ENCODE data around the gene TBXAS1.
"Not testable (repeated sequence)": the region's sequence is repeated elsewhere in the genome, so short reads cannot be mapped to it uniquely, and the experiment has no call there.

TBXAS1 gene

GRCh38 chr7:139902436-139903102 is 73.5 kb downstream of the TBXAS1 start:
- H4K20me1 ChIP-seq (ENCODE audit: low read depth, low read length) = no peaks in the 10 kb centered on the region
- H3K27ac ChIP-seq (ENCODE audit: low read depth, low read length) = no peak overlapping the region
- no peaks in the 10 kb centered on the region for H3K36me3 ChIP-seq (ENCODE audit: low read length)
- H3K9me2 ChIP-seq (replicated peaks; ENCODE audit: insufficient read depth, low read length) = no peaks in the 10 kb centered on the region
- no peak overlapping the region for H3K4me3 ChIP-seq (ENCODE audit: insufficient read depth, low read length, poor library complexity, severe bottlenecking)
- H3K9me3 ChIP-seq (ENCODE audit: insufficient read depth, low read length) = no peaks in the 10 kb centered on the region
- no peak overlapping the region for H3K9ac ChIP-seq (ENCODE audit: low read length)
- H3K4me2 ChIP-seq (ENCODE audit: low read depth, low read length, poor library complexity, severe bottlenecking) = no peak overlapping the region
- no peak overlapping the region for H2AFZ ChIP-seq (ENCODE audit: low read depth, low read length, severe bottlenecking)
- H3K79me2 ChIP-seq (ENCODE audit: insufficient read depth, low read length) = no peaks in the 10 kb centered on the region
- no peaks in the 10 kb centered on the region for H3F3A ChIP-seq (ENCODE audit: insufficient read depth)
- no peaks in the 10 kb centered on the region for H3K27me3 ChIP-seq (ENCODE audit: low read length)
- TF ChIP-seq CTCF (IDR thresholded peaks at IDR 0.05; ENCODE audit: insufficient read depth, low read length, poor library complexity, severe bottlenecking) = no peak
- TF ChIP-seq EZH2phosphoT487 (conservative IDR thresholded peaks at IDR 0.05; ENCODE audit: low read length) = no peak

DNA sequence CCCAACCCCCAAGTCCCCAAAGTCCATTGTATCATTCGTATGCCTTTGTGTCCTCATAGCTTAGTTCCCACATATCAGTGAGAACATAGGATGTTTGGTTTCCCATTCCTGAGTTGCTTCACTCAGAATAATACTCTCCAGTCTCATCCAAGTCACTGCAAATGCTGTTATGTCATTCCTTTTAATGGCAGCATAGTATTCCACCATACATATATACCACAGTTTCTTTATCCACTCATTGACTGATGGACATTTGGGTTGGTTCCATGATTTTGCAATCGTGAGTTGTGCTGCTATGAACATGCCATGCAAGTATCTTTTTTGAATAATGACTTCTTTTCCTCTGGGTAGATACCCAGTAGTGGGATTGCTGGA is 74.0 kb downstream of the TBXAS1 start:
- H2AFZ ChIP-seq (ENCODE audit: low read depth, low read length, severe bottlenecking); H3K36me3 ChIP-seq (ENCODE audit: low read length): not testable (repeated sequence)

GRCh38 chr7:139906879-139907278 is 77.8 kb downstream of the TBXAS1 start:
- Histone ChIP-seq H3K27me3 (ENCODE audit: low read length) (no peaks in the 10 kb centered on the region), H3K4me2 (ENCODE audit: low read depth, low read length, poor library complexity, severe bottlenecking) (no peak overlapping the region), H3K9me2 (replicated peaks; ENCODE audit: insufficient read depth, low read length) (no peaks in the 10 kb centered on the region), H2AFZ (ENCODE audit: low read depth, low read length, severe bottlenecking) (no peak overlapping the region), H3K36me3 (ENCODE audit: low read length) (no peaks in the 10 kb centered on the region), H3K79me2 (ENCODE audit: insufficient read depth, low read length) (no peaks in the 10 kb centered on the region), H4K20me1 (ENCODE audit: low read depth, low read length) (no peaks in the 10 kb centered on the region), H3K9ac (ENCODE audit: low read length) (no peak overlapping the region), H3K9me3 (ENCODE audit: insufficient read depth, low read length) (no peaks in the 10 kb centered on the region), H3K27ac (ENCODE audit: low read depth, low read length) (no peak overlapping the region), H3K4me3 (ENCODE audit: insufficient read depth, low read length, poor library complexity, severe bottlenecking) (no peak overlapping the region), H3F3A (ENCODE audit: insufficient read depth) (no peaks in the 10 kb centered on the region)
- TF ChIP-seq CTCF (IDR thresholded peaks at IDR 0.05; ENCODE audit: insufficient read depth, low read length, poor library complexity, severe bottlenecking) (no peak), EZH2phosphoT487 (conservative IDR thresholded peaks at IDR 0.05; ENCODE audit: low read length) (no peak)

More for the DNA sequence above, 74.0 kb downstream of the TBXAS1 start:
- not testable (repeated sequence) for H3K79me2 ChIP-seq (ENCODE audit: insufficient read depth, low read length); H3K4me2 ChIP-seq (ENCODE audit: low read depth, low read length, poor library complexity, severe bottlenecking); H4K20me1 ChIP-seq (ENCODE audit: low read depth, low read length); H3K27me3 ChIP-seq (ENCODE audit: low read length); H3K4me3 ChIP-seq (ENCODE audit: insufficient read depth, low read length, poor library complexity, severe bottlenecking); H3K9ac ChIP-seq (ENCODE audit: low read length); H3K9me3 ChIP-seq (ENCODE audit: insufficient read depth, low read length); H3F3A ChIP-seq (ENCODE audit: insufficient read depth); H3K27ac ChIP-seq (ENCODE audit: low read depth, low read length); H3K9me2 ChIP-seq (replicated peaks; ENCODE audit: insufficient read depth, low read length)

- no peak overlapping the region for H3K9ac ChIP-seq (ENCODE audit: low read length)
- TF ChIP-seq EZH2phosphoT487 (conservative IDR thresholded peaks at IDR 0.05; ENCODE audit: low read length) (no peak), CTCF (IDR thresholded peaks at IDR 0.05; ENCODE audit: insufficient read depth, low read length, poor library complexity, severe bottlenecking) (no peak)
- H4K20me1 ChIP-seq (ENCODE audit: low read depth, low read length) = no peaks in the 10 kb centered on the region
- no peaks in the 10 kb centered on the region for H3F3A ChIP-seq (ENCODE audit: insufficient read depth)
- no peak overlapping the region for H3K27ac ChIP-seq (ENCODE audit: low read depth, low read length)
- H3K36me3 ChIP-seq (ENCODE audit: low read length) = no peaks in the 10 kb centered on the region
- no peaks in the 10 kb centered on the region for H3K79me2 ChIP-seq (ENCODE audit: insufficient read depth, low read length)
- no peak overlapping the region for H3K4me2 ChIP-seq (ENCODE audit: low read depth, low read length, poor library complexity, severe bottlenecking)
- no peak overlapping the region for H2AFZ ChIP-seq (ENCODE audit: low read depth, low read length, severe bottlenecking)
- no peaks in the 10 kb centered on the region for H3K27me3 ChIP-seq (ENCODE audit: low read length)
- H3K9me2 ChIP-seq (replicated peaks; ENCODE audit: insufficient read depth, low read length) = no peaks in the 10 kb centered on the region
- H3K4me3 ChIP-seq (ENCODE audit: insufficient read depth, low read length, poor library complexity, severe bottlenecking) = no peak overlapping the region
- H3K9me3 ChIP-seq (ENCODE audit: insufficient read depth, low read length) = no peaks in the 10 kb centered on the region
Observed at GRCh38 chr7:139908792-139909191, 79.7 kb downstream of the TBXAS1 start.
